ENCODE measurements around the gene KDM2A.

DNA sequence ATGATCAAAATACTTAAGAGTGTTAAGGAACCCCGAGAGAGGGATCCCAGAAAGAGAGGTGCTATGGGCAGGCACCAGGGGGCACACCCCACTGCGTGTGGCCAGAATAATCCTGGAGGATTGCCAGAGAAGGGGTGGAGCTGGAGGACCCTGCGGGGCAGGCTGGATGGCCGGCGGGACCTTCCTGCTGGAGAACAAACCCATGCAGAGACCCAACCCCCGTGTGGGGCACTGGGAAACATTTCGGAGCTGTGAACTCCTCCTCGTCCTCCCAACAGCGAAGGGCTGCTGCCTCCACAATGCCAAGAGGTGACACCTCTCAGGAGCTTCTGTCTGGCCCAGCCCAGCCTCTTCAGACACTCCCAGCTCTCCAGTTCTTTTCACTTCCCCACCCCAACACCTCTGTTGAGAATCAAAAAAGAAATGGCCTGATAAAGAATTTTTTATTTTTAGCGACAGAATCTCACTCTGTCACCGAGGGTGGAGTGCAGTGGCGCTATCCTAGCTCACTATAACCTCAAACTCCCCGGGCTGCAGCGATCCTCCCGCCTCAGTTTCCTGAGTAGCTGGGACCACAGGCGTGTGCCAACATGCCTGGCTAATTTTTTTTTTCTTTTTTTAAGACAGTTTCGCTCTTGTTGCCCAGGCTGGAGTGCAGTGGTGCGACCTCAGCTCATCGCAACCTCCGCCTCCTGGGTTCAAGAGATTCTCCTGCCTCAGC is 36.8 kb upstream of the KDM2A start:
- TF ChIP-seq POLR2A (IDR thresholded peaks at IDR 0.05): no peak
- TF ChIP-seq, protein P1, sequence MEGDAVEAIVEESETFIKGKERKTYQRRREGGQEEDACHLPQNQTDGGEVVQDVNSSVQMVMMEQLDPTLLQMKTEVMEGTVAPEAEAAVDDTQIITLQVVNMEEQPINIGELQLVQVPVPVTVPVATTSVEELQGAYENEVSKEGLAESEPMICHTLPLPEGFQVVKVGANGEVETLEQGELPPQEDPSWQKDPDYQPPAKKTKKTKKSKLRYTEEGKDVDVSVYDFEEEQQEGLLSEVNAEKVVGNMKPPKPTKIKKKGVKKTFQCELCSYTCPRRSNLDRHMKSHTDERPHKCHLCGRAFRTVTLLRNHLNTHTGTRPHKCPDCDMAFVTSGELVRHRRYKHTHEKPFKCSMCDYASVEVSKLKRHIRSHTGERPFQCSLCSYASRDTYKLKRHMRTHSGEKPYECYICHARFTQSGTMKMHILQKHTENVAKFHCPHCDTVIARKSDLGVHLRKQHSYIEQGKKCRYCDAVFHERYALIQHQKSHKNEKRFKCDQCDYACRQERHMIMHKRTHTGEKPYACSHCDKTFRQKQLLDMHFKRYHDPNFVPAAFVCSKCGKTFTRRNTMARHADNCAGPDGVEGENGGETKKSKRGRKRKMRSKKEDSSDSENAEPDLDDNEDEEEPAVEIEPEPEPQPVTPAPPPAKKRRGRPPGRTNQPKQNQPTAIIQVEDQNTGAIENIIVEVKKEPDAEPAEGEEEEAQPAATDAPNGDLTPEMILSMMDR (IDR thresholded peaks at IDR 0.05 in 4 of 5, conservative IDR thresholded peaks at IDR 0.05 in 1 of 5): no peak

All from gastrocnemius medialis (tissue), 4 donors.